H1 (cell line): ENCODE data around the gene GOLGA1. TPM values are rescaled to one million over a fixed set of nuclear protein-coding genes. Genes with fewer than 3 reads are reported as not detected.

Experiments used
- CHD7 ChIP-seq: fragments of 300-600 bp; sonication (generic); IDR thresholded peaks from 2 replicates; pipeline ENCODE4 v1.7.1; 2012; ENCODE audit warnings: low read length, moderate library complexity, mild to moderate bottlenecking, inconsistent platforms; ENCODE audit not compliant: insufficient replicate concordance
- MAFK ChIP-seq: IDR thresholded peaks from 2 replicates; pipeline ENCODE4 v1.6.1; 2012; ENCODE audit warnings: low read depth, mild to moderate bottlenecking, improper control_type of control experiment, low read length
- RNF2 ChIP-seq: fragments of 200-900, 300-1000 bp; sonication (generic); IDR thresholded peaks from 2 replicates; pipeline ENCODE4 v1.7.1; 2016; ENCODE audit warnings: borderline replicate concordance, low read depth, mild to moderate bottlenecking, antibody characterized with exemption, low read length; ENCODE audit not compliant: poor library complexity, severe bottlenecking; ENCODE audit errors: missing control alignments
- SAP30 ChIP-seq: fragments of 300-600 bp; sonication (generic); IDR thresholded peaks from 2 replicates; pipeline ENCODE4 v1.7.1; 2012; ENCODE audit warnings: low read length, moderate library complexity, mild to moderate bottlenecking, inconsistent platforms; ENCODE audit not compliant: insufficient read depth, insufficient replicate concordance
- polyA plus RNA-seq, 7 experiments: library from polyadenylated mRNA; depleted of rRNA in 3 of 7; stranded (reverse) in 5 of 7; unstranded in 2 of 7; fragments of >200 nt in 5 of 7; fragments of 200-250 nt in 2 of 7; gene quantifications; 1 replicate in 5 of 7; 2 replicates in 1 of 7; 4 replicates in 1 of 7; pipeline versions ENCODE4 v1.2.1 to v1.2.3, GENCODE V29; 2011 to 2013; ENCODE audit warnings: missing spikeins in 2 of 7, mixed read lengths in 2 of 7
- total RNA-seq: library from RNA; stranded (reverse); fragmentation: NEBNext Ultra II Directional; extraction: Animal tissue kit (Norgen Biotek cat#: 25700); gene quantifications from 2 replicates; pipeline ENCODE4 v1.2.1, GENCODE V29; 2021

The GOLGA1 gene
- total and polyA plus RNA-seq, 2 of the 8 experiments (the other 6 are each of a cell fraction or from before 2014, with no cell fraction given): 4.8 to 6.5 TPM

GRCh38 chr9:124849801-124850200 is 91.1 kb downstream of the GOLGA1 start (continued):
- no peak for TF ChIP-seq RNF2
- TF ChIP-seq SAP30: no peak
- TF ChIP-seq MAFK: no peak
- TF ChIP-seq CHD7: no peak
- TF ChIP-seq, all 59 proteins: peak for 0
